Kidney glomerular epithelial cell (primary cell): Measurements from ENCODE around the gene NAAA.
"Not testable (repeated sequence)": the region's sequence is repeated elsewhere in the genome, so short reads cannot be mapped to it uniquely, and the experiment has no call there.

Experiments used
- DNase-seq: peaks from one replicate; lab custom pipeline; 2025; lab: John Stamatoyannopoulos, UW

Gene NAAA

DNA sequence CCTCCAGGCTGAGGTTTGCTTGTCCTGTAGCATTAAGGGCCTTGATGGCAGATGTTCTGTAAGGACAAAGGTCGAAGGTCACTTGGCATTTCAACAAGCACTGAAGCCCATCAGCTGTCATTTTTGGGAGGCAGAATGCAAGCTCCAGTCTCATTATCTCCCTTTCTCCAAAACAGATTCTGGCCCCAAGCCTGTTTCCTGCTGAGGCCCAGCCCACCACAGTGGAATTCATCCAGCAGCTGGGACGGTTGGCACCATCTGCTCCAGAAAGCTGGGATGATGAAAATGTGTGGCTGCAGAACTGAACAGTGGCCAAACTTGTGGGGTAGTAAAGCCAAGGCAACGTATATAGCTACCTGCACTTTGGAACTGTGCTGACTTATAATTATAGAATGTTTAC lies 20.9 kb downstream of the NAAA start:
- no peak for DNase-seq

DNA sequence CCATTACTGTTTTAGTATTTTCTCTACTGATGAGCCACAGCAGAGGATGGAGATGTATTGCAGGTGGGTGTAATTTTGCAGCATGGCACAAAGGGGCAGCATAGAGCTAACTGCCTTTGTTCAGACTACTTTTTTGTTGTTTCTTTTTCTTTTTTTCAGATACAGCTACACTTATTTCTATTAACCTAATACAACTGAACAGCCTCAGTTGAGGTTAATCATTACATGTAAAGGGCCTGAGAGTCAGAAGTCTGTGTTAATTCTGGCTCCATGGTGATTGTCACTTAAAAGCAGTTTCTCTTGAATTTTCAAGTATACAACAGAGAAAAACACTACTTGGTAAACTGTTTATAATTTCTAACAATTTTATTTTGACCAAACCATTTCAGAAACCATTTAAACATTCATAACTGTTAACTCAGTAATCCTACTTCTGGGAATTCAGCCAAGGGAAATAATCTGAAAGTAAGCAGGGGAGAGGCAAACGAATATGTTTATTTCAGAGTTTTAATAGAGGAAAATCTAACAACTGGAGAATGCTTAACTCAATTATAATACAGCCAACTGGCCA lies 24.6 kb downstream of the NAAA start:
- peak; percentile 87 for DNase-seq

DNA sequence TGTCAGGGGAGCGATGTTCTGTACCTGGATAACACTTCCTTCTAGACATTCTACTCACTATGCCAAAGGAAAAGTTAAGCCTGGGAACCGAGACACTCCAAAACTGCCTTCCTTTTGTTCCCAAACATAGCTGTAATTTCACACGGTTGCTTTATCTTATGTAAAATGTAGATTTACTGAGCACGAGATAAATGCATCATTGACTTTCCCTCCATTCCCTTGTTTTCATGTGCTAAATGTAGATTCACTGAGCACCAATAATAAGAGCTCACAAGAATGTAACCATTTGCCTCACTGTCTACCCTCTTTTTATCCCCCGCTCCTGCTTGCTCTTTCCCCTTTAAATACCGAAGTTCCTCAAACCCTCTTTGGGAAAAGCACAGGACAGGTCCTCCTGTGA lies 27.8 kb downstream of the NAAA start:
- DNase-seq, result no peak

DNA sequence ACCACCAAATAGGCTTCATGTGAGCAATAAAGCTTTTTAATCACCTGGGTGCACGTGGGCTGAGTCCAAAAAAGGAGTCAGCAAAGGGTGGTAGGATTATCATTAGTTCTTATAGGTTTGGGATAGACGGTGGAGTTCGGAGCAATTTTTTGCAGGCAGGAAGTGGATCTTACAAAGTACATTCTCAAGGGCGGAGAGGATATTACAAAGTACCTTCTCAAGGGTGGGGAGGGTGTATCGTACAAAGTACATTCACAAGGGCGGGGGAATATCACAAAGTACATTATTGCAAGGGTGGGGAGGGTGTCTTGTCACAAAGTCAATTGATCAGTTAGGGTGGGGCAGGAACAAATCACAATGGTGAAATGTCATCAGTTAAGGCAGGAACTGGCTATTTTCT lies 30.0 kb downstream of the NAAA start:
- DNase-seq, result not testable (repeated sequence)

DNA sequence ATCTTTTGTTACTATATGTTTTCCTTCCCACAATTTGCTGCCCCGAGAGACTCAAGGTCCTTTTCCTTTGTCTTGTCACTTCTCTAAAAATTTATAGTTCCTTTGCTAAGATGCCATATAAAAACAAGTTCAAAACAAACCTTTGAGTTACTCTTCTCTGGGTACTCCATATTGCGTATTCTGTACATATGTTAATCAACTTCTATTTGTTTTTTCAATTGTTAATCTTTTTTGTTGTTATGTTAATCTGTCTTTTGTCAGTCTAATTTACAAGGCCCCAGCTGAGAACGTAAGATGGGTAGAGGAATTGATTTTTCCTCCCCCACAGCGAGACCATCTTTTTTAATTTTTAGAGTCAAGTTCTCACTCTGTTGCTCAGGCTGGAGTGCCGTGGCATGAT lies 31.4 kb downstream of the NAAA start:
- DNase-seq, result no peak

DNA sequence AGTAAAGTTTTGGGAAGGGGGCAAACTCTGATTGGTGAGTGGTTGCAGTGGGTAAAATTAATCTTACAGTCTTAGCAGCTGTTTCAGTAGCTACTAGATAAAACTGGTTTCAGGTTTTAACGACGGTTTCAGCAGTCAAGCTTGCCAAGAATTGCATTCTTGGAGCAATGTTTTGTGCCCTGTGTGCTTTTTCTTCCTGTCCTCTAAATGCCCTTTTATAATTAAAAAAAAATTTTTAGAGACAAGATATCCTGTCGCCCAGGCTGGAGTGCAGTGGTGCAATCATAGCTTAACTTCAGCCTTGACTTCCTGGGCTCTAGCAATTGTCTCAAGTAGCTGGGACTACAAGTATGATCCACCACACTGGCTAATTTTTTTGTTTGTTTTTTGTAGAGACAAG lies 32.3 kb downstream of the NAAA start:
- no peak for DNase-seq

DNA sequence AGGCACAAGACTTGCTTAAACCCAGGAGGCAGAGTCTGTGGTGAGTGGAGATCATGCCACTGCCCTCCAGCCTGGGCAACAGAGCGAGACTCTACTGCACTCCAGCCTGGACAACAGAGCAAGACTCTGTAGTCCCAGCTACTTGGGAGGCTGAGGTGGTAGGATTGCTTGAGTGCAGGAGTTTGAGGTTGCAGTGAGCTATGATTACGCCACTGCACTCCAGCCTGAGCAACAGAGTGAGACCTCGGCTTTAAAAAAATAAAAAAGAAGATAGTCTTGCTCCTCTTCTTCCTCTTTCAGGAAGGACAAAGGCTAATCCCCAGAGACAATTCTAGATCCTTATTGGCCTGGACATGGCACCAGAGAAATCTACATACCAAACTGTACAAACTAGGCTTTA lies 32.8 kb downstream of the NAAA start:
- no peak for DNase-seq

DNA sequence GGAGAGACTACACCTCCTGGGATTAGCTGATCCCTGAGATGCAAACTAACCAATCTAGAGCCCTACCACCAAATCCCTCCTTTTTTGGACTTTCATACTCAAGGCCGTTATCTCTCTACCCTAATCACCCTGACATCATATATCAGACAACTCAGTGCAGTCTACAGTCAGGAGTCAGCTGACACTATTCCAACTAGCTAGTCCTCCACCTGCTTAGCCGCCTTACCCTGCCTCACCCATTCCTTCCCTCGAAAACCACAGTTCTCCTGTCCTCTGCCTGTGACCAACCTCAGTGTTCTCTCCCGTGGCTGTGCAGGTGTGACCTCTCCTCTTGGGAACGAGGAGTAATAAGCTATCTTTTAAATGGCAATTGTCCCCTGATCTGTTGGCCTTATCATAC lies 36.7 kb downstream of the NAAA start:
- no peak for DNase-seq

DNA sequence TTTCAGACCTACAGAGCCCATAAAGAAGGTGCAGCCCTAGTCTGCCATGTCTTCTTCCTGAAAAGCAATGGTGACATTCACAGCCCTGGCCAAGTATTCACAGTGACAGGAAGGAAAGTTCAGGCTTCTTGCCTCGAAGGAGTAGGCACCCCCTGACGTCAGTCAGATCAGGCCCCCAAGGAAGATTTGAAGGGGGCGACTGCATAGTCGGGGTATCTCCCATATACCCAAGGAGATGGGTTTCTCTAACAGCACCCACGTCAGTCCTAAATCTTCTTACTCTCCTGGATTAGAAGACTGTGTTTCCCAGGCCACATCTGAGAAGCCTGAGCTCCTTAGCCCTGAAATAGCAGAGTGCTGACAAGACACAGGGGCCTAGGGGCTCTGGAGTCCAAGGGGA lies 38.5 kb downstream of the NAAA start, which contains the start of gene PPEF2:
TSS of gene PPEF2 (minus strand) at position 101 of the 400 bp plus-strand sequence. CDS start 6,127 bp downstream, outside the sequence.
- no peak for DNase-seq

DNA sequence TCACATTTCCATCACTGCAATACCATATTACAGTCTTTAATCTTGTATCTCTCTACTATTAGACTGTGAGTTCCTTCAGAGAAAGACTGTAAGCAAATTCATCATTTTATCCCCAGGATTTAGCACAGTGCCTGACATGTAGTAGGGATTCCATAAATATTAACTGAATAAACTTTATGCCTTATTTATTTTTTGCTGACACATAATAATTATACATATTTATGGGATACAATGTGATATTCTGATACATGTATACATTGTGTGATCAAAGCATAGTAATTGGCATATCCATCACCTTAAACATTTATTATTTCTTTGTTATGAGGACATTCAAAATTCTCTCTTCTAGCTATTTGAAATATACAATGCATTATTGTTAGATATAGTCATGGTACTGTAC lies 42.3 kb downstream of the NAAA start:
- no peak for DNase-seq

DNA sequence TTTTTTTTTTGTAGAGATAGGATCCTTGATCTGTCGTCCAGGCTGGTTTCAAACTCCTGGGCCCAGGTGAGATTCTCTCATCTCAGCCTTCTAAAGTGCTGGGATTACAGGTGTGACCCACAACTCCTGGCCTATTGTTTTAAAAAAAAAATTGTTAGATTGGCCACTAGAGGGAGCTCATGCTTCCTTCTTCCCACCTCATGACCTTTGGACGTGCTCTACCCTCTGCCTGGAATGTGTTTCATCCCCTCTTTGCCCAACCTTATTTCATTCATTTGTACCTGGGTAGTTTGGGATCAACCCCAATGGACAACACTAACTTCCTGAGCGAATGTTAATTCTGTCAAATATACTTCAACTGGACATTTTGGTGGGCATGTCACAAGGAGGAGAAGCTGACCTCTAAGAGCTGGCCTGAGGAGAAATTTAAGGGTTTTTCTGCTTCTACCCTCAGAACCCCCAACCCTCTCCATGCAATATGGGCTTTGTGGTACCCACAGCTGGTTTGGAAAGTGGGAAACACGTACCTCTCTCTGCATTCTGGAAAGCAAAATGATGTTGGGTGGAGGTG lies 45.0 kb downstream of the NAAA start:
- DNase-seq, result peak; percentile 38

DNA sequence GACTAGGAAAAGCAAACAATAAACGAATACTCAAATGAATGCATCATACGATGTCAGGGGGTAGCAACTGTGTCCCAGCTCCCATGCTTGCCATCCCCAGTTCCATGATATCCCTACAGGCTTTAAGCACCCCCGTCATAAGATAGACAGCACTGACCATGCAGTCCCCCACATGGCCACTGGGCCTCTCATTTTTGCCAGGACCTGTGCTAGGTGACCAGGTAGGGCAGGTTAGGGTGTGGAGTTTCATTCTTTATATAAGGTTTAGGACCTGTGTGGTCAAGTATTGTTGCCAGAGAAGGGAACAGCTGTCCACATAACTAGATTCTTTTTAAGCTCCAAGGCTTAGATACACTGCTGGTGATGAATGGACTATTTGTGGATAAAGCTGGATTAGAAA lies 48.3 kb downstream of the NAAA start:
- no peak for DNase-seq

DNA sequence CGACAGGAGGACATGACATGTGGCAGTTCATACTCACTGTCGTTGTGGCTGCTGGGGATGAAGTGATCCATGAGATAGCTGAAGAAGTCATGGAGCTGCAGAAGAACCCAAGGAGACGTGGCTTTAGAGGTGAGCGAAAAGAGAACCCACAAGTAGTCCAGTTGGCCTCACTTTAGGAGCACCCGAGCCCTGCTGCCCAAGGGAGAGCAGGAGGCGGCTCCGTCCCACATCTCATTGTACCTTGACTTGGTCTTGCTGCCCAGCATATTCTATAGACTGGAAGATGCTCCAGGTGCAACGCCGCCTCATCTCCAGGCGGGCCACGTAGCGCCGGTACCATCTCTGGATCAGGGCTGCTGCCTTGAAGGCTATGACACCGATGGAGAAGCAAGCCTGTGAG lies 49.2 kb downstream of the NAAA start:
- DNase-seq, result no peak

DNA sequence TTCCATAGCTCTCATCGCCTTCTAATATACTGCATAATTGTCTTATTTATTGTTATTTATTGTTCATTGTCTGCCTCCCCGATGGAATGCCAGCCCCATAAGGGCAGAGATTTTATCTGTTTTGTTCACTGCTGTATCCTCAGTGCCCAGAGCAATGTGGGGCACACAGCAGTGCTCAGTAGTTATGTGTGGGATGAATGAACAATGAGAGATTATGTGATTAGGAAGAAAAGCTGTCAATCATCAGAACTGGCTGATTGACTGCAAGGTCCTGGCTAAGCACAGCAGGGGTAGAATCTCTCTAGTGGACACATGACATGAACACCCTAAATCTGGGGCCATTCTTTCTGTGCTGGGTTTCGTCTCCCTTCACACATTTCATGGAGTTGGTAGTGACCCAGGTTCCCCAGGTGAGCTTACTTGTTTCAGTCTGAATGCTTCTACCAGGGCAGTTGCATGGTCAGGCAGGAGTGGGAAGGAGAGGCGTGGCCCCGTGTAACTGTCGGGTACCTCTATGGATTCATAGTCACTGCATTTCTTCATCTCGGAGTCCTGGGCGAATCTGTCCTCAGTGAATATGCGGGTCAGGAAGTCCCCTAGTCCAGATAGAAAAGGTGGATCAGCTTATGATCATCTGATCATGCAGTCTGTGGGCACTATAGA lies 51.1 kb downstream of the NAAA start:
- DNase-seq, result no peak

DNA sequence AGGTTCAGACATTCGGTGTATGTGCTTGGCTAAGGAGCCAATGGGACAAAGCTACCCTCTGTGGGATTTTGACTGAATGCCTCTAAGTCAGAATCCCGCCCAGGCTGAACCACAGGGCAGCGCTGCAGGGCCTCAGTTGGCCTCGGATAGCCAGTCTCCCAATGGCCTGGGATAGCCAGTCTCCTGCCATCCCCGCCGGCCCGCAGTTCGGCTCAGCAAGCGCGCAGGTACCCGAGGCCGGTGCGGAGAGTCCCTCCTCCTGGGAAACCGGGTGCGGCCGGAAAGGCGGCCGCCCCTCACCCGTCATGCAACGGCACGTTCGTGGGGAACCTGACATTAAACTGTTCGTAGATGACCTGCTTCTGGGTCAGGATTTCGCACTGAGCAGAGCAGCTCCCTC lies 54.7 kb downstream of the NAAA start:
- no peak for DNase-seq

DNA sequence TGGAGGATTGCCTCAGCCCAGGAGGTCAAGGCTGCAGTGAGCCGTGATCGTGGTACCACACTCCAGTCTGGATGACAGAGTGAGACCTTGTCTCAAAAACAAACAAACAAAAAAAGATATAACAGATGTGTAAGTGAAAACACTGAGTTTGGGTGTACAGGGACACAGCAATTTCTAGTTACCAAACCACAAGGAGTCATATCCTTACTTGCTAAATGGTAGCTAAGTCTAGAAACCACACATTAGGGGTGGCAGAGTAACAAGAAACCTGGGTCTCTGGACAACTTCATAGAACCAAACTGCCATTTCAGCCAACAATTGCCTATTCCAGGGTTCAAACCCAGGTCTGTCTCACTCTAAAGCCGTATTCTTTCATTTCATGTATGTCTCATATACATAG lies 59.3 kb downstream of the NAAA start:
- no peak for DNase-seq

DNA sequence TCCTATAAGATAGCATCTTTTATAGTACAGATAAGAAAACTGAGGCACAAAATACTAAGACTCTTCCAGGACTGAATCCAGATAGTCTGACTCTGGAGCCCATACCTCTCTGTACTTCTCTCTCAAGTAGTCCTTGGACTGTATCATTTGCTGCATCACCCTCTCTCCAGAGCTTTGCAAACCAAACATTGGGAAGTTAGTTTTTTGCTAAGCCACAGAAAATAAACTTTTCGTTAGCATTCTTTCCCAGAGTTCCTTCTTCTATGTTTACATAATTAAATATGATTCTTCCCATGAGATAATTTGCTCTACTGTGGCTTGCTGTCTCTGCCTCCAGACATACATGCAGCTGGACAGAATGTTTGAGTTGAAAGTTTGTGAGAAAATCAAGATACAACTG lies 60.5 kb downstream of the NAAA start:
- DNase-seq, result no peak

DNA sequence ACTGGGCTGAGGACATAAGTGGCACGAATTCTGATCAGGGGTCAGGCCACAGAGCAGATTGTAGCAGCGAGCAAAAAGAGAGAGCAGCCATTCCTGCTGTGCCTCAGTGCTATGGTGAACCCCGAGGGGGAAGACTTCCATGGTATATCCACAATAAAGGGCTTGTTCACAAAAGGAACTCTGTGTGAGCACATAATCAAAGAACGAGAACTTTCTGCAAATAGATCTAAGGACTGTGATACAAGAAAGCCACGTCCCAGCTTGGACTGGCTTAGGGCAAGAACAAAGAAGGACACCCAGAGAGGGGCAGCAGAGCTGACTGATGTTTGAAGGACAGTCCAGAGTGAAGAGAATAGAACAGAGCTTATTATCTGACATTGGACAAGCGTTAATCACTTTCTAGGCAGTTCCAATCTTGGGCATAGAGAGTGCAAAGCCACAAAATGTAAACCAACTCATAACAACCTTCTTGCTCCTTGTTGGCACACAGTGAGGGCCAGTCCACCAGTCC lies 62.5 kb downstream of the NAAA start:
- DNase-seq, result no peak

DNA sequence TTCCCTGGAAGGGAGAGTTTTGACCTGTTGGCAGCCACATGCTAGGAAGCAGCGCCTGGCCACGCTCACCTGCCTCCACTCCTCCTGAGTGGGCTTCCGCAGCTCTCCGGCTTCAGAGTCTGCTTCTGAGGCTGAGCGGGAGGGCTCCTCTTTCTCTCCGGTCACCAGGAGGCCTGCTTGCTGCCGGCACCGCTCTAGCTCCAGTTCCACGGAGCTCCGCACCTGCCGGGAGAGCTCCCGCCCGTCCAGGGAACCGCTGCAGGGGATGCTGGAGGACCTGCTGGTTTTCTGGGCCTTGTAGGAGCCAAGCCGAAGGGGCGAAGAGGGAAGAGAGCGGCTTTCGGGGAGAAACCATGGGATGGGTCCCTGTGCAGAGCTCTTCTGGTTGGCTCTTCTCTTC lies 64.6 kb downstream of the NAAA start:
- no peak for DNase-seq

DNA sequence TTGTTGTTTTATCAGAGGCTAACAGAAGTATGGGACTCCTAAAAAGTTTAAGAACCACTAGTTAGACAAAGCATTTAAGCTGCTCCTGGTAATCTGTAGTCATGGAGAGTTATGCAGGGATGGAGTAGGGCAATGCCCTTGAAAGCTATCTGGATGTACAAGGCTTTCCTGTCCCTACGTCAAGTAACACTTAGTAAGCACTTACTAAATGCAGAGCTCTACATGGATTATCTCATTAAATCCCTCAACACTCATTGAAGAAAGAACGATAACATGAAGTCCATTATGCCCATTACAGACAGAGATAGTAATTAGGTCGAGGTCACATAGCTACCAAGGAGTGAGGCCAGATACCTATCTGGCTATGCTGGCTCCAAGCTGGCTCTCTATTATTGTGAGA lies 71.7 kb downstream of the NAAA start:
- DNase-seq, result no peak

DNA sequence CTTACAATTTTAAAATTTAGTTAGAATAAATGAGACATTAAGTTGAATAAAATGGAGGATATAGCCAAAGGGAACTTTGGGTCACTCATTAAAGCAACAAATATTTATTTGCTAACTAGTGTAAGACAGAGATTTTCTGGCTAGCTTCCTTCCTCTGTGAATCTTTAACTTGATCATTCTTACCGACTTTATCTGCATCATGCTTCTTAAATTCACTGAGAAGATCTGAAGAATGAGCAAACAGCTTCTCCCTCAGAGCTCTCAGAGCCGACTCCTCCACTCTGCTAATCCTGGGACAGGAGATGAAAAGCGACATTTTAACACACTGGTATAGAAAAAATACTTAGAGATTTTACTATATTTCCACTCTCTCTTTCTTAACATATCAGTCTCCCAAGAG lies 73.7 kb downstream of the NAAA start:
- DNase-seq, result peak; percentile 13
